HG02943 (cell line): ENCODE measurements around the gene GNG2.

ENCODE experiments used
- ATAC-seq: cut with Tn5 transposase; IDR thresholded peaks from one replicate; pipeline ENCODE4 v1.9.1; 2021; ENCODE audit warnings: mild to moderate bottlenecking, low read depth, moderate library complexity; ENCODE audit not compliant: unreplicated experiment

Gene GNG2

DNA sequence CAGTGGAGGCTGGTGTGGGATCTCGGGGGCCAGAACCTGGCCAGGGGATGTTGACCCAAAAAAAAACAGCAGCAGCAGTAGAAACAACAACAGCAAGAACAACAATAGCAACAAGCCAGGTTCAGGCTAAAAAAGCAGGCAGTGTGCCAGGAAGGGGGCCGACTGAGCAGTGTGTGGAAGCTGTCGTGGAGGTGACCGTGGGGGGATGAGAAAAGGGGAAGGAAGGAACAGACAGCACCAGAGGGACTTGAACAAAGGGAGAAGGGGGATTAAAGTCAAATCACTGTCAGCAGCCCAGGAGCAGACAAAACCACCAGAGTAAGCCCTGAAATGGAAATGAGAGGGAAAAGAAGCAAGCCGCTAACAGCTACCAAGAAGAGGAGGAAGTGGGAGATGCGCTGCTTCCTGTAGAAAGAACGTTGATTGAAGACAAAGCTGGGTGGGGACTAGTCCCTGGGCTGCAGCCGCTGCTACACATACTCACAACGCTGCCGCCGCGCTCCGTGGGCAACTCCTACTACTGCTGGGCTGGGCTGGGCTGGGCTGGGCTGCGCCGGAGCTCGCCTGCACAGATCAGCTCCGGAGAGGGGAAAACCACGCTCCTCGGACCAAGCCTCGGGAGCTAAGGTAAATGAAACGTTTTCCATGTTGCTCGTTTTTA, at the start of gene GNG2:
Gene GNG2 (plus strand): TSS at position 449 of the 661 bp plus-strand sequence. CDS start 90,067 bp downstream, outside the sequence.
- peak; percentile 83 for ATAC-seq

DNA sequence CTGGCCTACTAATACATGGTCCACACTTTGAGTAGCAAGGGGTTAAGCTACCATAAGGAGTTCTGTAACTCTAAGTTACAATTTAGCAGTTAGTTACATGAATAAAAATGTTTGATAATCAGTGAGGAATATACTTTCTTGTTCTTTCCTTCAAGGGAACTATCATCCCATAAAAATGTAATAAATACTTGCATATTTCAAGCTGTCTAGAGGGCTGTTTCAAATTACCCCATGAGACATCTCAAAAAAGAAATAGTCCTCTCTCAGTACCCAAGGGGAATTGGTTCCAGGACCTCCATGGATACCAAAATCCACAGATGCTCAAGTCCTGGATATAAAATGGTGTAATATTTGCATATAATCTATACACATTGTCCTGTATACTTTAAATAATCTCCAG, 48.7 kb upstream of the GNG2 start:
- no peak for ATAC-seq

DNA sequence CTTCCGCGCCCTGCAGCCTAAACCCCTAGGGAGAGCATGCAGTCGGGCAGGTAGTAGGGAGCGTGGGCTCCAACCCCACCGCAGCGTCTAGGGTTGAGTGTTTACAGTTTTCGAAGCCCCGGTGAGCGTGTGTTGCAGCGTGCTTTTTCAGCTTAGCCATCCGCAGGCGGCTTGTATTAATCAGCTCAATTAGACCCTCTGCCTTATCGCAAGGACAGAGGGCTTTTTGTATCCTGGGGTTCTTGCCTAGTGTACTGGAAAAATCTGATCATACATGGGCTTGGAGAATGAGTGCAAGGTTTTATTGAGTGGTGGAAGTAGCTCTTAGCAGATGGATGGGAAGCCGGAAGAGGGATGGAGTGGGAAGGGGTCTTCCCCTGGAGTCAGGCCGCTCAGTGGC, 44.4 kb upstream of the GNG2 start:
- ATAC-seq, result no peak

GRCh38 chr14:51817326-51817725, 43.1 kb upstream of the GNG2 start:
- no peak for ATAC-seq

GRCh38 chr14:51818748-51819380, 41.5 kb upstream of the GNG2 start:
- no peak for ATAC-seq

GRCh38 chr14:51821822-51822221, 38.6 kb upstream of the GNG2 start:
- no peak for ATAC-seq

- ATAC-seq, result no peak
Measured at GRCh38 chr14:51822499-51822898, 37.9 kb upstream of the GNG2 start.

DNA sequence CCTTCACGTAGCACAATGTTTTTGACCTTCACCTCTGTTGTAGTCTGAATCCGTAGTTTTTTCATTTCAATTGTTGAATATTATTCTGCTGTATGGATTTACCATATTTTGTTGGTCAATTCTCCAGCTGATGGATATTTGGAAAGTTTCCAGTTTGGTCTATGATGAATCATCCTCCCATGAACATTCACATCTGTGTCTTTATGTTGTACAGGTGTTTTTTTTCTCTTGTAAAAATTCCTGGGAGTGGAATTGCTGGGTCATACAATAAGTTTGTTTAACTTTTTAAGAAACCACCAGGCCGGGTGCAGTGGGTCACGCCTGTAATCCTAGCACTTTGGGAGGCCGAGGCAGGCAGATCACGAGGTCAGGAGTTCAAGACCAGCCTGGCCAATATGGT, 36.7 kb upstream of the GNG2 start:
- no peak for ATAC-seq

DNA sequence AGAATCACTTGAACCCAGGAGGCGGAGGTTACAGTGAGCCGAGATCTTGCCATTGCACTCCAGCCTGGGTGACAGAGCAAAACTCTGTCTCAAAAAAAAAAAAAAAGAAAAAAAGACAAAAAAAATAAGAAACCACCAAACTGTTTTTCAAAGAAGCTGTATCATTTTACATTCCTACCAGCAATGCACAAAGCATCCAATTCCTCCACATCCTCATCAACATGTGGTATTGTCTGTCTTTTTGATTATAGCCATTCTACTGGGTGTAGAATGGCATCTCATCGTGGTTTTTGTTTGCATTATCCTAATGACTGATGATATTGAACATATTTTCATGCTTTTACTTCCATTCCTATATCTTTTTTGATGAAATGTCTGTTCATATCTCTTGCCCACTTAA, 36.2 kb upstream of the GNG2 start:
- no peak for ATAC-seq

DNA sequence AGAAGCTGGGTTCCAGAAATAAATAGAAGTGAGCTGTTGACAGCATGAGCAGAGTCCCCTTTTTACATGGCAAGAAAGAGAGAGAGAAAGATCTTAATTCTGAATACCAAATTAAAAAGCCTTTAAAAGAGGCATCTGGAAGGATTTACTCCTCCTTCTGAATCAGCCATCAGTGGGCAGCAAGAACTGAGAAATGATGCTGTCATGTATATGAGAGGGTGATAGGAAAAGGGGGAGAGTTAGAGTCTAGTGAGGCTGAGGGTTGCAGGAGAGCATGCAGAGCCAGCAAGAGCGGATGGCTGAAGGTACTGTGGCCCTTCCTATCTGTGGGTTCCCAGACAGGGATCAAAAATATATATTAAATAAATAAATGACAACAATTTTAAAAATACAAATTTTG, 34.5 kb upstream of the GNG2 start:
- no peak for ATAC-seq

GRCh38 chr14:51828017-51828797, 32.2 kb upstream of the GNG2 start:
- ATAC-seq, result no peak

DNA sequence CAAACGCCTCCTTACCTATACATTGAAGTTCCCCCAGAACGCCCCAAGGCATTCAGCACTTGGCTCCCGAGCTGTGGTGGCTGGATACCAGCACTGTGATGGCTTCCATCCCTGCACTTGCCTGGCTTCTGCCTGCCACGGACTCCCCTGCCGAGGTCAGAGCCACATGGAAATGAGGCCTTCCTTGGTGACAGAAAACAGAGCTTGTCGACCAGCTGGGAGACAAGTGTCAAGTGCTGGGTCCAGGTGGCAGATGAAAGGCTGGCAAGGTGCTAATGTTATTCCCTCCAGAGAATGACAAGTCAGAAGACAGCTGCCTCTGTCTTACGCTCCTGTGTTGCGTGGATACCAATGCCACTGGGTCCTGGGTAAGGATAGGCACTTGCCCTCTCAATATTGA, 26.2 kb upstream of the GNG2 start:
- no peak for ATAC-seq

GRCh38 chr14:51836417-51836816, 24.0 kb upstream of the GNG2 start:
- no peak for ATAC-seq

GRCh38 chr14:51844081-51844881, 16.1 kb upstream of the GNG2 start:
- ATAC-seq, result no peak

DNA sequence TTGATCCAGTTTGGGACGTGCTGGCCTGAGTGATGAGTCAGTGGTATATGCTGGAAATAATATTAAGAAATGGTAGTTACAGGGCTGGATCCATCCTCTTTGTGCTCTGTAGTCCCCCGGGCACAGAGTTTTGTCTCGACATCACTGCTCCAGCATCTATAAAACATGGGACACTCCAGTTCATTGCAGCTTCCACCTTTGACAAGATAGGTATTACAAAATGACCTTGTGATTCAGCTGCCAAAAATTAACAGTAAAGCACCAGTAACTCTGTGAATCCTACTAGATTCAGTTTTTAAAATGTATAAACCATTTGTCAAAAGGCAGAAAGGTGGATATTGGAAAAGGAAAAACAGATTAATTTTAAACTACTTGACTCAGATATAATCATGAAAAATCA, 14.6 kb upstream of the GNG2 start:
- ATAC-seq, result no peak

DNA sequence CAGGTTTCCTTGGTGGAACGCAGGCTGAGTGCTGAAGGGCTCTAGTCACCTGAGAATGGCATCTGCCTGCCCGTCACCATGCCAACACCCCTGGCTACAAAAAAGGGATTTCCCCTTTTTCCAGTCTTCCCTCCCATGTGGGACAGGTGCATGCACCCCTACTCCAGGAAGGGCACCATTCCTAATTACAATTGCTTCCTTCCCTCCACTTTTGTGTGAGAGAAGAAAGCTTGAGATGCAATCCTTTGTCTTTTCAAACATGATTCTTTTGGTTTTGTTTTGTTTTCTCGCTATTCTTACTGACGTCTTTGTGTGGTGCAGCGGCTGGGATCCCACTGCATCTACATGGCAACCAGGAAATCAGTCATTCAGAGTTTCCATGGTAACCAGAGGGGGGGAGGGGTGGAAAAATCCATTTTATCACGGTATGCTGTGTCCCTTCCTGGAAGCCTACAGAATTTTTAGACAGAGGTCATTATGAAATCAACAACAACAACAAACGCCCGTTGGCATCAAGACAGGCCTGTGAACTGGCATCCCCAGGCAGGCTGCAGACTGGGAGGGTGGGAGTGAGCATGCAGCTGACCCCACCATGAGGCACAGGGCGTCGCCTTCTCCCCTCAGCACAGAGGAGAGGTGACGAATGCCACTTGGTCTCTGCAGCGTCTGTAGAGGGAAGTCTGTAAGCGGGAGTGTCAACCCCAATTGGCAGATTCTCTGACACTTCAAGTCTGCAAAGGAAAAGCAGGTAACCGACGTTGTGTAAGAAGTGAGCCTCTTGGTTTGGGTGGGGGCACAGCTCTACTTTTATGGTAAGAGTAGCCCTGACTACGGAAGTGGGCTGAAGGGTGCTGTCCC, 13.6 kb upstream of the GNG2 start:
- peak; percentile 66 for ATAC-seq

- ATAC-seq, result no peak
Measured at GRCh38 chr14:51847489-51847796, 13.0 kb upstream of the GNG2 start.

- ATAC-seq, result no peak
Measured at GRCh38 chr14:51848120-51848519, 12.3 kb upstream of the GNG2 start.

- ATAC-seq, result no peak
Measured at GRCh38 chr14:51849097-51849496, 11.3 kb upstream of the GNG2 start.

- ATAC-seq, result no peak
Measured at GRCh38 chr14:51850651-51851050, 9.8 kb upstream of the GNG2 start.
